GM12878 (cell line): ENCODE measurements around the gene SH2B2.

ENCODE experiments used
- ATF2 ChIP-seq: IDR thresholded peaks from 2 replicates; pipeline ENCODE4 v1.6.1; 2012; ENCODE audit warnings: low read length, inconsistent platforms
- RAD21 ChIP-seq: IDR thresholded peaks from 2 replicates; pipeline ENCODE4 v1.6.1; 2011; ENCODE audit warnings: mild to moderate bottlenecking, low read depth, low read length, moderate library complexity; ENCODE audit not compliant: insufficient read depth
- RAD51 ChIP-seq: fragments of 450-650 bp; IDR thresholded peaks from 2 replicates; pipeline ENCODE4 v1.6.1; 2016; ENCODE audit warnings: moderate library complexity, mild to moderate bottlenecking, inconsistent platforms

- TF ChIP-seq RAD21 (no peak), RAD51 (no peak), ATF2 (no peak)
Observed at GRCh38 chr7:102264367-102264891, 22.2 kb upstream of the SH2B2 start.
